Lower lobe of right lung (tissue), 2 donors: ENCODE results near the gene TMEM237. TPM values are rescaled to one million over a fixed set of nuclear protein-coding genes. Genes with fewer than 3 reads are reported as not detected.

ENCODE experiments used
- ATAC-seq, 2 donors: fragments of 200-7000 bp; cut with Tn5 transposase; one replicate each; pipeline ENCODE4 v1.9.1; 2020 to 2022; ENCODE audit warnings: mild to moderate bottlenecking in 2 of 2, moderate library complexity in 2 of 2
- DNase-seq: peaks from one replicate; pipeline ENCODE4 v3.0.0-alpha.2; 2020
- H3K27ac ChIP-seq: fragments of 200-600 bp; one replicate; pipeline ENCODE4 v1.8.0; 2022
- H3K27me3 ChIP-seq: fragments of 200-600 bp; one replicate; pipeline ENCODE4 v1.8.0; 2022; ENCODE audit warnings: low read depth
- H3K36me3 ChIP-seq: fragments of 200-600 bp; one replicate; pipeline ENCODE4 v1.8.0; 2022; ENCODE audit warnings: mild to moderate bottlenecking
- H3K4me1 ChIP-seq: fragments of 200-600 bp; one replicate; pipeline ENCODE4 v1.8.0; 2022
- H3K4me3 ChIP-seq: fragments of 200-600 bp; one replicate; pipeline ENCODE4 v1.8.0; 2022; ENCODE audit warnings: mild to moderate bottlenecking
- H3K9me3 ChIP-seq: fragments of 200-600 bp; one replicate; pipeline ENCODE4 v1.8.0; 2022
- intact Hi-C: fragments of 100-400 bp; cut with DNase I; formaldehyde crosslinking; loops from one replicate; pipeline ENCODE4 v1.11.0; 2022
- total RNA-seq: library from RNA; stranded (reverse); fragmentation: NEBNext Ultra II Directional; extraction: Animal tissue kit (Norgen Biotek cat#: 25700); gene quantifications from one replicate; pipeline ENCODE4 v1.2.1, GENCODE V29; 2021
- TF ChIP-seq, protein P1 (sequence below): fragments of 200-600 bp; IDR thresholded peaks from one replicate; pipeline ENCODE4 v1.8.0; 2022; ENCODE audit warnings: antibody characterized with exemption, mild to moderate bottlenecking
- donor health status: DM: no; HTN: yes; CAD: no; lungs with severe emphysema.

The TMEM237 gene
- total RNA-seq, 1 donor from 2014 or later: 13.9 TPM

- DNase-seq (no peak), ATAC-seq (no peak)
- H3K4me1 ChIP-seq: no peaks in the 10 kb centered on the region
- H3K27me3 ChIP-seq: no peaks in the 10 kb centered on the region
- H3K36me3 ChIP-seq: peaks cover 69% of the 10 kb centered on the region
- intact Hi-C loops: no loop called here
- TF ChIP-seq, protein P1, sequence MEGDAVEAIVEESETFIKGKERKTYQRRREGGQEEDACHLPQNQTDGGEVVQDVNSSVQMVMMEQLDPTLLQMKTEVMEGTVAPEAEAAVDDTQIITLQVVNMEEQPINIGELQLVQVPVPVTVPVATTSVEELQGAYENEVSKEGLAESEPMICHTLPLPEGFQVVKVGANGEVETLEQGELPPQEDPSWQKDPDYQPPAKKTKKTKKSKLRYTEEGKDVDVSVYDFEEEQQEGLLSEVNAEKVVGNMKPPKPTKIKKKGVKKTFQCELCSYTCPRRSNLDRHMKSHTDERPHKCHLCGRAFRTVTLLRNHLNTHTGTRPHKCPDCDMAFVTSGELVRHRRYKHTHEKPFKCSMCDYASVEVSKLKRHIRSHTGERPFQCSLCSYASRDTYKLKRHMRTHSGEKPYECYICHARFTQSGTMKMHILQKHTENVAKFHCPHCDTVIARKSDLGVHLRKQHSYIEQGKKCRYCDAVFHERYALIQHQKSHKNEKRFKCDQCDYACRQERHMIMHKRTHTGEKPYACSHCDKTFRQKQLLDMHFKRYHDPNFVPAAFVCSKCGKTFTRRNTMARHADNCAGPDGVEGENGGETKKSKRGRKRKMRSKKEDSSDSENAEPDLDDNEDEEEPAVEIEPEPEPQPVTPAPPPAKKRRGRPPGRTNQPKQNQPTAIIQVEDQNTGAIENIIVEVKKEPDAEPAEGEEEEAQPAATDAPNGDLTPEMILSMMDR: no peak
- no peak overlapping the region for H3K4me3 ChIP-seq
- no peaks in the 10 kb centered on the region for H3K9me3 ChIP-seq
- H3K27ac ChIP-seq: no peak overlapping the region
Observed at GRCh38 chr2:201631041-201631440, 12.3 kb downstream of the TMEM237 start.

DNA sequence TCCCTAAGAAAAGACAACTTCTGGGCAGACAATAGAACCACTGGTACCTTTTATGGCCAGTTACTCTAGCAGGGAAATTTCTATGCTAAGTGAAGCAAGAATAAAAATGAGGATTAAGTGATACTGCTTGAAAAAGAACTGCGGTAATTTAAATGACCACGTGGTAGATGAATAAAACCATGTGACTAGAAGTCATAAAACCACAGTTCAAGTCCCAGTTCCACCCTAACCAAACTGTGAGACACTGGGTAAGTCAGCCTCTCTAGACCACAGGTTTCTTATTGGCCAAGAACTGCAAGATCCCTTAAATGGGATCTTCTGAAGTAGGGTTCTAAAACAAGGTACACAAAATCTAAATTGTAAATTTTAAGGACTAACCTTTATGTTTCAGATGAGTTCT lies 12.7 kb downstream of the TMEM237 start:
- ATAC-seq (no peak), DNase-seq (no peak)
- peaks cover 69% of the 10 kb centered on the region for H3K36me3 ChIP-seq
- intact Hi-C loops: no loop called here
- no peaks in the 10 kb centered on the region for H3K4me1 ChIP-seq
- no peaks in the 10 kb centered on the region for H3K9me3 ChIP-seq
- TF ChIP-seq, protein P1: no peak
- H3K4me3 ChIP-seq: no peak overlapping the region
- no peaks in the 10 kb centered on the region for H3K27me3 ChIP-seq
- H3K27ac ChIP-seq: no peak overlapping the region

DNA sequence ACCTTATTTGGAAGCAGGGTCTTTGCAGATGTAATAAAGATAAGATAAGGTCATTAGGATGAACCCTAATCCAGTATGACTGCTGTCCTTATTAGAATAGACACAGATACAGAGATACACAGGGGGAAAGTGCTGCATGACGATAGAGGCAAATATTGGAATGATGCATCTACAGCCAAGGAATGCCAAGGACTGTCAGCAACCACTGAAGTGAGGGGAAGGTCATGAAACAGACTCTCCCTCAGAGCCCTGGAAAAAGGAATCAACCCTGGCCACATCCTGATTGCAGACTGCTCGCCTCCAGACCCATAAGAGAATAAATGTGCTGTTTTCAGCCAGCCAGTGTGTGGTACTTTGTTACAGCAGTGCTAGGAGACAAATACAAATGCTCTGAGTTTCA lies 14.8 kb downstream of the TMEM237 start:
- no peak overlapping the region for H3K4me3 ChIP-seq
- no peaks in the 10 kb centered on the region for H3K9me3 ChIP-seq
- H3K36me3 ChIP-seq: peaks cover 53% of the 10 kb centered on the region
- TF ChIP-seq, protein P1: no peak
- ATAC-seq (no peak), DNase-seq (no peak)
- intact Hi-C loops: no loop called here
- H3K27ac ChIP-seq: no peak overlapping the region
- no peaks in the 10 kb centered on the region for H3K4me1 ChIP-seq
- H3K27me3 ChIP-seq: no peaks in the 10 kb centered on the region

GRCh38 chr2:201622306-201622970 lies 20.9 kb downstream of the TMEM237 start:
- peaks cover 15% of the 10 kb centered on the region for H3K36me3 ChIP-seq
- H3K4me3 ChIP-seq: no peak overlapping the region
- ATAC-seq: no peak
- H3K27me3 ChIP-seq: no peaks in the 10 kb centered on the region
- intact Hi-C loops: no loop called here
- TF ChIP-seq, protein P1: no peak
- no peaks in the 10 kb centered on the region for H3K9me3 ChIP-seq
- no peak for DNase-seq
- H3K27ac ChIP-seq: no peak overlapping the region
- H3K4me1 ChIP-seq: peaks cover 4% of the 10 kb centered on the region

- DNase-seq: no peak
- H3K36me3 ChIP-seq: peaks cover 9% of the 10 kb centered on the region
- no peak for ATAC-seq
- no peaks in the 10 kb centered on the region for H3K27me3 ChIP-seq
- no peak overlapping the region for H3K4me3 ChIP-seq
- H3K27ac ChIP-seq: no peak overlapping the region
- TF ChIP-seq, protein P1: no peak
- H3K9me3 ChIP-seq: no peaks in the 10 kb centered on the region
- H3K4me1 ChIP-seq: peaks cover 4% of the 10 kb centered on the region
- intact Hi-C loops: no loop called here
Observed at GRCh38 chr2:201621293-201621999, 21.9 kb downstream of the TMEM237 start.
